Activated T-cell treated with anti-CD3 and anti-CD28 coated beads for 24 hours (primary cell): ENCODE data around the gene CCNT2.
"Not testable (repeated sequence)": the region's sequence is repeated elsewhere in the genome, so short reads cannot be mapped to it uniquely, and the experiment has no call there.

Experiments used
- DNase-seq: peaks from one replicate; pipeline ENCODE4 v3.0.0-alpha.2; 2020; ENCODE audit warnings: low read depth

The CCNT2 gene

GRCh38 chr2:134976074-134976702, 57.6 kb downstream of the CCNT2 start:
- no peak for DNase-seq

- not testable (repeated sequence) for DNase-seq
Measured at GRCh38 chr2:134977104-134977503, 58.5 kb downstream of the CCNT2 start.

- no peak for DNase-seq
Measured at GRCh38 chr2:134979221-134979620, 60.6 kb downstream of the CCNT2 start.

GRCh38 chr2:134980639-134981038, 62.0 kb downstream of the CCNT2 start:
- no peak for DNase-seq

- no peak for DNase-seq
Measured at GRCh38 chr2:134982603-134983002, 64.0 kb downstream of the CCNT2 start.

GRCh38 chr2:134985061-134985460, 66.4 kb downstream of the CCNT2 start:
- no peak for DNase-seq

GRCh38 chr2:134988994-134989605, 70.5 kb downstream of the CCNT2 start:
- DNase-seq: no peak

GRCh38 chr2:134999521-134999920, 80.9 kb downstream of the CCNT2 start:
- no peak for DNase-seq

GRCh38 chr2:135002836-135003235, 84.2 kb downstream of the CCNT2 start:
- no peak for DNase-seq

- DNase-seq: peak; percentile 60
Measured at GRCh38 chr2:135004005-135004746, 85.6 kb downstream of the CCNT2 start.

GRCh38 chr2:135005753-135006152, 87.1 kb downstream of the CCNT2 start:
- DNase-seq: no peak
